HG03442 (cell line): ENCODE results near the gene GAK.

Source experiments
- ATAC-seq: cut with Tn5 transposase; IDR thresholded peaks from one replicate; pipeline ENCODE4 v1.9.1; 2021; ENCODE audit warnings: mild to moderate bottlenecking, moderate library complexity; ENCODE audit not compliant: unreplicated experiment

The GAK gene

DNA sequence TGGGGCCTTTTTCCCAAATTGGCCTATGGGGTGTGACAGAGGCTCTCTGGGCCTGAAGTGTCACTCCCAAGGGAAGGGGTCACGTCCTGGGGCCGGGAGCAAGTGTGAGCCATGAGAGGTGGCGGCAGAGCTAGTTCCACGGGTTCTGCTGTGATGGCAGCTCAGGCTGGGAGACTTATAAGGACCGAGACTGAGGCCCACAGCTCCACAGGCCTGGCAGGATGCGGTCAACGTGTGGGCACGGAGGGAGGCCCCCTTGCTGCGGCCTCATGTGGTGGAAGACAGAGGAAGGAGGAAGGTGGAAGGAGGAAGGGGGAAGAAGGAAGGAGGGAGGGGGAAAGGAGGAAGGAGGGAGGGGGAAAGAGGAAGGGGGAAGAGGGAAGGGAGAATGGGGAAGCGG lies 99.0 kb downstream of the GAK start:
- ATAC-seq = no peak

DNA sequence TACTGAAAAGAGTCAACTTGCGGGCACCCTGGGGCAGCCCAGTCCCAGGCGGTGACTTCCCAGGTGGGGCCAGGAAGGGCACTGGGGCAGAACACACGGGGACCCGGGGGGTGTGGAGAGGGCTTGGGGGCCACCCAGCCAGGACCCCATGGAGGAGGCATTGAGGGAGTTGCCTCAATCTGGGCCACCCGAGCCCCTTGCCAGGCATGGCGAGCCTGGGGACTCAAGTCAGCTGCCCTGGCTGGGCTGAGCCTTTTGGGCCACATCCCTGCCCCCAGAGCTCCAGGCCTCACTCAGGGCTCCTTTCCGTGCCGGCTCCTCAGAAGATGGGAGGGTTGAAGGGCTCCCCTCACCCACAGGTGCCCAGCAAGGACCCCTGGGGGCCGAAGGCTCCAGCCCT lies 99.6 kb downstream of the GAK start:
- ATAC-seq = no peak

DNA sequence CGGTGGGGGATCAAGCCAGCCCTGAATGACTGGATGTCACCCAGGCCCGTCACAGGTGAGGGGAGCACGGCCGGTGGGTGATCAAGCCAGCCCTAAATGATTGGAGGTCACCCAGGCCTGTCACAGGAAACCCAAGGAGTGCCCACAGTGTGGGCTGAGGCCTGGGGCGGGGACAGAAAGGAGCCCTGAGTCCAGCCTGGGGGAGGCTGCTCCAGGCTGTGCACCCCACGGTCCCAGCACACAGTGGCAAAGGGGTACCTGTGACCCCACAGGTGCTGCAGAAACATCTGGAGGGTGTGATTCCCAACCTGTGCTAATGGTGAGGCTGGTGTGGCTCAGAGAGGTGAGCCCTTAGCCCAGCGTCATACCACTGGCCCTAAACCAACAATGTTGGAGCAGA lies 100.0 kb downstream of the GAK start:
- no peak for ATAC-seq

DNA sequence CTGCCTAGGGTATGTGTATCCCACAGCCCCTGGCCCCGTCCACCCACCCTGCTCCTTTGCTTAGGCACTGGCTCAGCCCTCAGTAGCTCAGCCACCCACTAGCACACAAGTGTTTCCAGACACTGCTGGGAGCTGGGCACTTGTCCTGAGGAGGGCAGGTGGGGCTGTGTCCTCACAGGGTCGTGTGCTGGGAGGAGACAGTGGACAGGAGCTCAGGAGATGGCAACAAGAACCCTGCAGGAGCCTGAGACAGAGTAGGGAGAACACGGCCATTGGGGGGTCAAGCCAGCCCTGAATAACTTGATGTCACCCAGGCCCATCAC lies 100.7 kb downstream of the GAK start:
- ATAC-seq = no peak

DNA sequence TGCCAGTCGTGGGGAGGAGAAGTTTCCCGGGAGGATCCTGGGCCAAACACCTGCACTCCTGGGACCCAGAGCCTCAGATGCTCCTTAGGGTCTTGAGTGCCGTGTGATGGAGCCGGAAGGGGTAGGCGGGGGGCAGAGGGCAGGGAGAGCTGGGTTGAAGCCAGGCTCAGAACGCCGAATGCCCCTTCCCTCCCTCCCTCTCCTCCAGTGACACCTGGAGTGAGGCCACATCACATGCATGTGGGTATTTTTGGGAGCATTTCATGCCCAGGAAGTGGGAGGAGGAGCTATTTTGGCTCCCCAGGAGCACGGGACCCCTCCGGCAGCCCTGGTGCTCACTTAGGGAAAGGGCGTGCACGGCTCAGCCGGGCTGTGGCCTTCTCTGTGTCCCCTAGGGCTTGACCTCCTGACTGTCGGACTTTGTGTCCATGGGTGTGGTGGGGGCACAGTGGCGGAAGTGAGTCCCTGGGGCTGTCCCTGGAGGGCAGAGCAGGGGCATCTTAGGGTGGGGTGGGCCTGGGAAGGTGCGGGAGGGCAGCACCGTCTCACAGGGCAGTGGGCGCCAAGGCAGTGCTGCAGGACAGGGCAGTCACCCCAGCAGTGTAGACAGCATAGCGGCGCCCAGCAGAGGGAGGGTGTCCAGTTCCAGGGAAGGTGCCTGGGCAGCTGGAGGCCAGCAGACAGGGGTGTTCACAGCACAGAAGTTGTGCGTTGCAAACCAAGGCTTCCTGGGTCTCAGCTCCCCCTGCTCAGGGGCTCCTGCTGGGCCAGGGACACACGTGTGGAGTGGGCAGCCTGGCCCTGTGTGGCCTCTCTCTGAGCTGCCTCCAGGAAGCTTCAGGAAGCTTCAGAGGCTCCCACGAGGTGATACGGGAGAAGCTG lies 101.3 kb downstream of the GAK start:
- no peak for ATAC-seq

DNA sequence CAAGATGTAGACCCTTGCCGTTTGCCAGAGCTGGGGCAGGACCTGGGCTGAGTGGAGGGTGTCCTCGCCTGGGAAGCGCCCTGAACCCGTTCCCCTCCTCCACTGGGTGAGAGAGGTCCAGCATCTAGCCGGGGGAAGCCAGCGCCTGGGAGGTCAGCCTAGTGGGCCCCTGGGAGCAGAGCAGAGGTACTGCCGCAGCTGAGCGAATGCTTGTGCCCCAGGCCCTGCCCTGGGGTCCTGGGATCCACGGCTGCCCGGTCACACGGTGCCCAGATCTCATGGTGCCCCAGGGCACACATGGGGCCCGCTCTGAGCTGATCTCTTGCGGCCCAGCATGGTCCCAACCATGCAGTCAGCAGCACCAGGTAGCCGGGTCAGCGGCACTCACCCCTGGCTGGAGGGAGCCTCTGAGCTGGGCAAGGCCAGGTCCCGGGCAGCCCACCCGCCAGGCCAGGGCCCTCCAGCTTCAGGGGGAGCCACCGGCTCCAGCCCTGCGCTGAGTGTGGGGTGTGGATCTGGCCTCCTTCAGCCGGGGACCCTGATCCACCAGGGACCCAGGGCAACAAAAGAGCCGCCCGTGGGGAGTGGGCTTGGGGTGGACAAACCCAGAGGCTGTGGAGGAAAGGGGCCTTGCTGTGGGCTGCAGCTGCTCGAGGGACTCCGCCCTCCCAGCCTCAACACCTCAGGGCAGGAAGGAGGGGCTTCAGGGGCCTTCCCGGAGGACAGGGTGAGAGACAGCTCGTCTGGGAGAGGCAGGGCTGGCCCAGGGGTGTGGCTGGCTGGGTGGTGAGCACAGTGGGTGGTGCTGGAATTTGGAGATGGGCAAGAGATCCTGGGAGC lies 102.1 kb downstream of the GAK start:
- no peak for ATAC-seq

DNA sequence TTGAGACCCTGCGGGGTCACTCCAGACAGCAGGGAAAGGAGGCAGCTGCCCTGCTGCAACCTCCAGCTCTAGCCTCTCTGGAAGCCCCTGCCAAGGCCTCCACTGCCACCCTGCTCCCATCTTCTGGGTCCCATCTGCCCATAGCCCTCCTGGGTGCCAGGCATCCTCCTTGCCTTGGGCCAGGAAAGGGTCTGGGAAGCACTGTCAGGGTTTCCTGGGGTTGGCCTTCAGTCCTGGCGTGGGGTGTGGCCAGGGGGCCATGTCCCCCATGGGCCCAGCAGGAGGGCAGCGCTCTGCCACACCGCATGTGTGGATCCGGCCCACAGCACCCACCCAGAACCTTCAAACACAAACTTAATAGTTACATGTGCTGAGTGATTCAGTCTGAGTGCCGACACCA lies 102.8 kb downstream of the GAK start:
- ATAC-seq = no peak

DNA sequence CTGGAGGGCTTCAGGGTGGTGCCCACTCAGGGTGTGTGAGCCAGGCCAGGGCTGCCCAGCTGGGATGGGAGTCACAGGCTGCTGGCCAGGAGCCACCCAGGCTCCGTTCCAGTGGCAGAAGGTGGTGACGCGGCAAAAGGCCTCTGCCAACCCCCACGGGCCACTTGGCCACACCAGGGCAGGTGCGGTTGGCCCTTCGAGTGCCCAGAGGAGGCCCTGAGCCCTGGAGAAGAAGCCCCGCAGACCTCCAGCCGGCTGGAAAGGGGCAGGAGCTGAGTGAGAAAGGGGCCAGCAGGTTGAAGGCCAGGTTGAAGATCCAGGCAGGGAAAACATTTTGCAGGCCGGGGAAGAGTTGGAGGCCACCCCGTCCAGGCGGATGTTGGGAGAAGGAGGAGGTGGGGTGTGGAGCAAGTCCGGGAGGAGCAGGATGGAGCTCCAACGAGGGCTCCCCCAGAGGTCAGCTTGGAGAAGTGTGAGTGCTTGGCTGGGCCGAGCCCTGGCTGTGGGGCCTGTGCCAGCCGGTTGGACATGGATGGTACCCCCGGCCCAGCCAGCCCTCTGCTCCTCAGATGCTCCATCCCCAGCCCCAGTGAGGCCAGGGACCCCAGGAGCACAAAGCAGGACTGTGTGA lies 103.4 kb downstream of the GAK start:
- no peak for ATAC-seq

DNA sequence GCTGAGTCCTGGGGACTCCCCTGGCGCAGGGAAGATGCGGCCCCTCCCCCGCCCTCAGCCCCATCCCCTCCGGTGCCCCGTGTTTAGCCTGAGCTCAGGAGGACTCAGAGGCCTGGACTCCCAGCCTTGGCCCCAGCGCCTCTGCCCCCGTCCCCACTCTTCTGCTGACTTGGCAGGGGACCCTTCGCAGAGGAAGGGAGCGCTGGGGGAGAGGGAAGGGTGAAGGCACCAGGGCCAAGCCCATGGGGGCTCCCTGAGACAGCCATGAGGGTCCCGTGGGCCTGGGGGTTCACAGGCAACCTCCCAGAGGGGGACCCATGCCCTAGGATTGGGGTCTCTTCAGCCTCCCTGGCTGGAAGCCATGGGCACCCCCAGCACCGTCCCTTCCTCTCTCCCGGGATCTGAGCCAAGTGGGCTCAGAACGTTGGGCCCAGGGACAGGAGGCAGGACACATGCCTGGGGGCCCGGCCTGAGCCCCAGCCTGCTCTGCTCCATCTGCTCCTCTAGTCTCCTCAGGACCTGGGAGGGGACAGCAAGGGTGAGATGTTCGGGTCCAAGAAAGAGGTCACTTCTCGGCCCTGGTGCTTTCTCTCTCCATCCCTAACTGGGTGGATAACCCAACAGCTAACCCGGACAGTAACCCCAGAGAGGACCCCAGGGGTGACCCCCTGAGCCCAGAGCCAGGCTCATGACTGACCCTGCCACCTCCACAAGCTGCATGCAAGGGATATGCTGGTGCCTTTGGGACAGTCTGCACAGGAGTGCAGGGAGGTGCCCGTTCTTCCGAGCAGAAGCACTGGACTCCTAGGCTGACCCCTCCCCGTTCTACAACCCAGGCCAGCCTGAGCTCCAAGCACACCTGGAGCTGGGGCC lies 104.7 kb downstream of the GAK start:
- ATAC-seq = no peak

DNA sequence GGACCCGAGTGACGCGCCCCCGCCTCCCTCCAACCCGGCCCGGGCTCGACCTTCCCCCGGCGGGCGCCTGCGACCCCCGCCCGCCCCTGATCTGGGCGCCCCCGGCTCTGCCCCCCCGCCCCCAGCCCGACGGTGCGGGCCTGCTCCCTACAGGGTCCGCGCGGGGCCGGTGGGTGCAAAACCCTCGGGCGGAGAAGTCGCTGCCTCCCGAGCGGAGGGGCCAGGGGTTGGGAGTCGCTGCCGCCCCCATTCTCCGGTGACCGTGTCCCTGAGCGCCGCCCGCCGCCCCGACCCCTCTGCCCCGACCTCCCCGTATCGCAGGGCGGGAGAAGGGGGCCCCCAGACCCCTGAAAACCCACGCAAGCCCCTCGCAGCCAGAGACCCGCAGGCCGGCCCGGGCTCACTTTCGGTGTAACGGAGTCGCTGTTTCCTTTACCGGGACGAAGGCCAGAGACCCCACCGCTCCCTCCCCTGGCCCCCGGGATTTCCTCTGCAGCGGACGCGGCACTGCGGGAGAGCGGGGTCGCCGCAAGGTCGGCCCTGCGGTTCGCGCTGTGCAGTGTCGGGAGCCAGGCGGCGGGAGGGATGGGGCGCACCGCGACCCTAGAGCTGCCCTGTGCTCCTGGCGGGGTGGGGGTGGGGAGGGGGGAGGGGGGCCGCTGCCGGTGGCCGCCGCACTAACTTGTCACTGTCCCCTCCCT lies 105.5 kb downstream of the GAK start:
- no peak for ATAC-seq

DNA sequence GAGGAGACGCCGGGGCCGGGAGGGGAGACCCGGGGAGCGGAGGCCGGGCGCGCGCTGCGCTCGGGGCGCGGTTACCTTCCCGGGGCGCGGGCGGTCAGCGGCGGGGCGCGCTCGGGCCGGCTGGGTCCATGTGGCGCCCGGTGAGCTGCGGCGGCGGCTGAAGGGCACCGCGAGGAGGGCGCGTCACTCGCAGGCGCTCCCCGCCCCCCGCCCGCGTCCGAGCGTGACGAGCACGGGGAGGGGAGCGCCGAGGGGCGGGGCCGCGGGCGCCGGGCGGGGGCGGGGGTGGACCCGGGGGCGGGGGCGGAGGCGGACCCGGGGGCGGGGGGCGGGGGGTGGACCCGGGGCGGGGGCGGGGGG lies 106.2 kb downstream of the GAK start, which contains the start of gene CPLX1:
Gene CPLX1, minus strand, starts transcription at position 159 of the 360 bp plus-strand sequence. CDS start 1,607 bp downstream, outside the sequence.
- no peak for ATAC-seq

DNA sequence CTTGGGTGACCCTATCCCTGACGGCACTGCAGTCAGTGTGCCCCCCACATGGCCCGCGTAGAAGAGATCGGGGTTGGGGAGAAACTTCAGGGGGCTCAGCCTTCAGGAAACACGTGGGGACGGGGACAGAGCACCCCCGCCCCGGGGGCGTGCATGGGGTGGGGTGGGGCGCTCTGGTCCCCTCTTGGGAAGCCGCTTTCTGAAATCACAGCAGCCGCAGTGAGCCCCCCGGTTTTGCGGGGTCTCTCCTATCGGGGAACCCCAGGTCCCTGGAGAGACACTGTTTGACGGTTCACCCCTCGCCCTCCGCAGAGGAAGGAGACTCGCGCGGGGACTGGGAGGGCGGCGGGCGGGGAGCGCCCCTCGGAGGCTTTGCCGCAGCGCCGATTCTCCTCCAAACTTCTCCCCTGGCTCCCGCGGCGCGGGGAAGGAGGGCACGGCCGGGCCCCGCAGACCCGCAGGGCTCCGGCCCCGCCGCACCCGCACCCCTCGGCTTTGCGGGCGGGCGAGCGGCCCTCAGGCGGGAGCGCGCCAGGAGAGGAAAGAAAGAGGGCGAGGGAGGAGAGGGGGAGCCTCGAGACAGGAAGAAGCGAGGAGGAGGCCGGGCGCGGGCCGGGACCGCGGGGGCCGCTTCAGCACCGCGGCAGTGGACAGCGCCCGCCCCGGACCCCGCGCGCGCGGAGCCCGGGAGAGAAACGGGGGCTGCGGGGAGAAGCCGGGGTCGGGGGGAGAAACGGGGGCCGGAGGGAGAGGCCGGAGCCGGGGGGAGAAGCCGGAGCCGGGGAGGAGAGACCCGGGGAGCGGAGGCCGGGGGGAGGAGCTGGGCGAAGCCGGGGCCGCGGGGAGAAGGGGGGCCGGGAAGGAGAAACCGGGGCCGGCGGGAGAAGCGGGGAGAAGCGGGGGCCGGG lies 106.8 kb downstream of the GAK start:
- ATAC-seq = no peak

DNA sequence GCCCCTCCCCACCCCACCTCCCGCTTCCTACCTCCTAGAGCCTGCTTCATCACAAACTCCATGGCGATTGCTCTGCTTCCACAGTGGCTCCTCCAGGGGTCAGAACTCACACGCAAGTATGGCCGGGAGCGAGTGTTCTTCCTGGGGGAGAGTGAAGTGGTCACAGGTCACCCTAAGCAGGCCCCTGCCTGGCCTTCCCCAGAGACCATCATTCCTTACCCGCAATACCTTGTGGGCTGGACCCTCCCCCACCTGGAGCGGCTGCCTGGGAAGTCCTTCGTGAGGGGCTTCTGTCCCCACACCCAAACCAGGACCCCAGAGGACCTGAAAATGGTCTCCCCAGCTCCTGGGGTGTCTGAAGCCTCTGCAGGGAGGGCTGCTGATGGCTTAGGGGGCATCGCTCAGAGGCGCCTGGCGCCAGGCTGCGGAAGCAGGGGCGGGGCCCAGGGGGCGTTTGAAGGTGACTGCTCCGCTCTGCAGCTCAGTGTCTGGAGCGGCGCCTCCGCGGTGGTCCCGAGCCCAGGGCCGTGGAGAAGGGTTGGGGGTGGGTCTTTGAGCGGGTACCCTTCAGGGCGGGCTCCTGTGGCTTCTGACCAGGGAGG lies 107.6 kb downstream of the GAK start:
- no peak for ATAC-seq

DNA sequence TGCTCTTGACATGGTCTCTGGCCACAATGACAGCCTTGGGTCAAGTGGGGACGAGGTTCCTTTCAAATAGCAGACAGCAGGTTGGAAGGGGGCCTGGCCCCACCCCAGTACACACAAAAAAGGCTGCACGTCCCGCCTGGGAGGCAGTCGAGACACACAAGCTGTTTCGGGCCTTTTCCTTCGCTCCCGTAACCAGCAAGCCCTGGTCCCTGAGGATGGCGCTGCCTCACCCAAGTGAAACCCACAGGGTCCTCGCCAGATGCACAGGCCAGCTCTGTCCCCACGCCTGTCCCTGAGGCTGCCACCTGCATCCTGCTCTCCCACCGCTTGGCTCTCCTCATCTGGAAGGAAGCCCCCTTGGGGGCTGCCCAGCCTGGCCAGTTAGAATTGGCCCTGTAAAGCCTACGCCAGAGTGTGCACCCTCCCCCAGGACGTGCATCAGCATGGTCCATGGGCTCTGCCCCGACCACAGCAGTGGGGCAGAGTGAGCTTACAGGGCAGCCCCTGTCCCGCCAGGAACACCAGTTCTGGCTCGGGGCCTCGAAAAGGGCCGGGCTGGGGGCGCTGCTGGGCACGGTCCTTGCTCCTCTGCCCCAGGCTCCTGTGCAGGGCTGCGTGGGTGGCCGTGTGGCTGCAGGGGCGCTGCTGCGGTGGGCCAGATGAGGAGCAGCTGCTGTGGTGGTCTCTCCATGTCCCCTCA lies 108.2 kb downstream of the GAK start:
- no peak for ATAC-seq

DNA sequence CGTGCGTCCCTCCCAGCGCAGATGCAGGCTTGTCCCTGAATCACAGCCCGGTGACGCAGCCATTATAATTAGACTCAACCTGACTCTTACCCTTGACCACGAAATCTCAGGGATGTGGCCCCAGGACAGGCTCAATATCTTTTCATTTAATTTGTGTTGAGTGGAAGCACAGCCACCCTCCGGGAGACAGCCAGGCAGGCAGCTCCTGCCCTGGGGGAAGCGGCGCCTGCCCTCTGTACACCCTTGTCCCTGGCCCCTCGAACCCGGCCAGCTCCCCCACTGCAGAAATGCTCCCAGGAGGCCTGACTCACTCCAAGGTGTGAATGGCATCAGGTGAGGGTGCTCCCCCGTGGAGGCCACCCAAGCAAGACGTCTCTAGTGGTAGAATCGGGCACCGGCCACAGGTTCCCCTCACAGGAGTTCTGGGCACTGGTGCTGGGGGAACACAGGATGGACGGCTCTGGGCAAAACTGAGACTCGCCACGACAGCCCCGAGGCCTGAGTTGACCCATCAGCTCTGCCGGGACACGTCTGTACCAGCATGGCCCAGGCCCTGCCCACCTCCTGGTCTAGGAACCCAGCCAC lies 108.8 kb downstream of the GAK start:
- ATAC-seq = no peak

DNA sequence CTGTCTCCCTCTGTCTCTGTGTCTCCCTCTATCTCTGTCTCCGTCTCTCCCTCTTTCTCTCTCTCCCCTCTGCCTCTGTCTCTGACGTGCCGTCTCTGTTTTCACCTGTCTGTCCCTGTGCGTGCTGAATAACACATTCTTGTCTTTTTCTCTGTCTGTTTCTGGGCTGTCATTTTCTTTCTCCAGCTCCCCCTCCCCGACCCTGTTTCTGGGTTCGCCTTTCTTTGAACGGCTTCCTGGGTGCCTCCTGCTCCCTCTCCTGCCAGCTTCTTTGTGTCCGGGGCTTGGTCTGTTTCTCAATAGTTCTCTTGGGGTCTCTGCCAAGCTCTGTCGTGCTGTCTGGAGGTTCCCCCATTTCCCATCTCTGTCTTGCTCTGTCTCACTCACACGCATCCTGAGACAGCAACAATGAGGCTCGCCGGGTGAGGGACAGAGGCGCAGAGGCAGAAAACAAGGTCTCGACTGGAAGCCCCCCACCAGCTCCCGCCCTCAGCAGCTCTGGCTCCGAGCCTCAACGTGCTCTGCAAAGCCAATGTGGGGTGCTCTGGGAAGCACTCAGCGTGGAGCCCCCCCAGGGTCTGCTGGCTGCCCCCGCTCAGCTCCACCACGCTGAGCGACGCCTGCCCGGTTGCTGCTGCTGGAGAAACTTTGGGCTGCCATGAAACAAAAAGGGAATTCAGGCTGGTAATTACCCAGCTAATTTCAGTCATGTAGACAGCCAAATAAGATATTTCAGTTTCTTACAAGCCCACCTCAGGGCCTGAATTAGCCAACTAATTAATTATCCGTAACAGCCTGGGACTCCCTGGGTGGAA lies 109.5 kb downstream of the GAK start:
- no peak for ATAC-seq

DNA sequence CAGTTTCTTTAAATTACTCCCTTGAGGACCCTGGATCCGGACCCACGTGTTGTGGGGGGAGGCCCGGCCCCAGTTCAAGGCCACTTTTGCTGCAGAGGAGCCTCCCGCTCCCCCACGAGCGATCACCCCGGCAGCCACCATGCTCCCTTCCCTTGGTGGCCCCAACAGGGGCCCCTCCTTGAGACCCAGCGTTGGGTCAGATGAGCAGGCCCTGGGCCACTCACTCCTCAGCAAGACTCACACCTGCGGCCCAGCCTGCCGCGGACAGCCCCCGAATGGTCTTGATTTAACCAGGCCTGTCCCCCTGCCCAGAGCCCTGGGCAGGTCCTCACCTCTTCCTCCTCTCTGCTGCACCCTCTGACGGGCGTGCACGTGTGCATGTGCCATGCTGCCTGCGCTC lies 110.5 kb downstream of the GAK start:
- no peak for ATAC-seq
